Peyer's patch (tissue), 4 donors: ENCODE results near the gene GAL3ST3.

ENCODE experiments used
- CTCF ChIP-seq, 6 experiments: fragments of 450-650 bp in 4 of 6; fragments of 200-600 bp in 2 of 6; sonication (generic) in 1 of 6; IDR thresholded peaks; one replicate each; pipeline ENCODE4 v1.5.1; 2017 to 2019; ENCODE audit warnings: antibody characterized with exemption in 6 of 6, mild to moderate bottlenecking in 3 of 6, moderate library complexity in 1 of 6
- POLR2A ChIP-seq, 2 donors: fragments of 450-650 bp; IDR thresholded peaks; one replicate each; pipeline ENCODE4 v1.5.1; 2017; ENCODE audit warnings: antibody characterized with exemption in 2 of 2, mild to moderate bottlenecking in 2 of 2, moderate library complexity in 2 of 2

- TF ChIP-seq CTCF (IDR thresholded peaks at IDR 0.05) (no peak), POLR2A (IDR thresholded peaks at IDR 0.05) (no peak)
These were observed 15.8 kb downstream of the GAL3ST3 start for GRCh38 chr11:66032957-66033735.
